ENCODE data around the gene PPP6R3.

PPP6R3 gene

DNA sequence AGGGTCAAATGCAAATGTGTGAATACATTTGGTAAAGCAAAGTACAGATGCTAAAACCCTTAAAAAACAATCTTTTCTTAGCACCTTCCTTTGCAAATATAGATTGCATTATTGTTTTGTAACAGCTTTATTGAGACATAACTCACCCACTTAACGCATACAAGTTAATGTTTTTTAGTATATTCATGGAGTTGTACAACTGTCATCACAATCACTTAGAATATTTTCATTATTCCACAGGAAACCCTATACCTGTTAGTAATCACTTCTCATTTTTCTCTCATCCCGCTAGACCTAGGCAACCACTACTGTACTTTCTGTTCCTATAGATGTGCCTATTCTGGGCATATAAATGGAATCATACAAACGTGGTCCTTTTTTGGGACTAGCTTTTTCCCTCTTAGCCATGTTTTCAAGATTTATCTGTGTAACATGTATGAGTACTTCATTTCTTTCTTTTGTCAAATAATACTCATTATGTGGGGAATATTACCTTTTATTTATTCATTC lies 34.7 kb downstream of the PPP6R3 start:
- no peak for DNase-seq (ENCODE audit: low read depth in 2 of 2)

DNA sequence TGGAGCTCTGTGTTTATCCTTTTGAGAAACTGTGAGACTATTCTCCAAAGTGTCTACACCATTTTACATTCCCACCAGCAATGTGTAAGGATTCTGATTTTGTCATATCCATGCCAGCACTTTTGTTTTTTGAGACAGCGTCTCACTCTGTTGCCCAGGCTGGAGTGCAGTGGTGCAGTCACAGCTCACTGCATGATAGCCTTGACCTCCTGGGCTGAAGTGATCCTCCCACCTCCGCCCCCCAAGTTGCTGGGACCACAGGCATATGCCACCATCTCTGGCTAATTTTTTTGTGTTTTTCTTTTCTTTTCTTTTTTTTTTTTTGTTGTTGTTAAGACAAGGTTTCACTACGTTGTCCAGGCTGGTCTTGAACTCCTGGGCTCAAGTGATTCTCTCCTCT lies 35.3 kb downstream of the PPP6R3 start:
- no peak for DNase-seq (ENCODE audit: low read depth in 2 of 2)

DNA sequence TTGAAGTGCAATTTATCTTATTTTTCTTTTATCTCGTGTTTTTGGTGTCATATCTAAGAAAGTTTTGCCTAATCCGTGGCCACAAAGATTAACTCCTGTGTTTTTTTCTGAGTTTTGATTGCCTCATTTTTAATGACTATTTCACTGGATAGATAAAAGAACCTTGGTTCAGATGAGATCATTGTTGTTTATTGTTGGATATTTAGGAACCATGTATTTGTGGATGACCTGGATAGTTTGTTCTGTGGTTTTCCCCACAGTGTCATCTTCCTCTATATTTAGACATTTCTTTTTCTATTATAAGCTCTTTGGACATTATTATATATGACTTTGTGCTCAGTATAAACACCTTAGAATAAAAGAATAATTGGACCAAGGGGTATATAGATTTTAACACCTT lies 37.2 kb downstream of the PPP6R3 start:
- no peak for DNase-seq (ENCODE audit: low read depth in 2 of 2)

DNA sequence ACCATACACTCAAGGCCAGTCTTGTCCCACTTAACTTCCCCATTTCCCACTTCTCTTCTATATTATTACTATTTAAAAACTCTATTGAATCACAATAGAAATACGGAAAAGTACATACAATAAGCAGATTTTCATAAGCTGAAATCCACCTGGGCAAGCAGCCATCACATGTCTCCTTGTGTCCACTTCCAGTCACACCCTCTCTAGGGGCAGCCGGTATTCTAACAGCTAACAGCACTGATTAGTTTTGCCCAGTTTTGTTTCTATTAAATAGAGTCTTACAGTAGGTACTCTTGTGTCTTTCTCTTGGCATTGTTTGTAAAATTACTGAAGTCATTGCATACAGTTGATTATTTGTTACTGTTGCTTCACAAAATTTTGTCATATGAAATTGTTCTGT lies 37.8 kb downstream of the PPP6R3 start:
- DNase-seq (ENCODE audit: low read depth in 2 of 2): no peak

DNA sequence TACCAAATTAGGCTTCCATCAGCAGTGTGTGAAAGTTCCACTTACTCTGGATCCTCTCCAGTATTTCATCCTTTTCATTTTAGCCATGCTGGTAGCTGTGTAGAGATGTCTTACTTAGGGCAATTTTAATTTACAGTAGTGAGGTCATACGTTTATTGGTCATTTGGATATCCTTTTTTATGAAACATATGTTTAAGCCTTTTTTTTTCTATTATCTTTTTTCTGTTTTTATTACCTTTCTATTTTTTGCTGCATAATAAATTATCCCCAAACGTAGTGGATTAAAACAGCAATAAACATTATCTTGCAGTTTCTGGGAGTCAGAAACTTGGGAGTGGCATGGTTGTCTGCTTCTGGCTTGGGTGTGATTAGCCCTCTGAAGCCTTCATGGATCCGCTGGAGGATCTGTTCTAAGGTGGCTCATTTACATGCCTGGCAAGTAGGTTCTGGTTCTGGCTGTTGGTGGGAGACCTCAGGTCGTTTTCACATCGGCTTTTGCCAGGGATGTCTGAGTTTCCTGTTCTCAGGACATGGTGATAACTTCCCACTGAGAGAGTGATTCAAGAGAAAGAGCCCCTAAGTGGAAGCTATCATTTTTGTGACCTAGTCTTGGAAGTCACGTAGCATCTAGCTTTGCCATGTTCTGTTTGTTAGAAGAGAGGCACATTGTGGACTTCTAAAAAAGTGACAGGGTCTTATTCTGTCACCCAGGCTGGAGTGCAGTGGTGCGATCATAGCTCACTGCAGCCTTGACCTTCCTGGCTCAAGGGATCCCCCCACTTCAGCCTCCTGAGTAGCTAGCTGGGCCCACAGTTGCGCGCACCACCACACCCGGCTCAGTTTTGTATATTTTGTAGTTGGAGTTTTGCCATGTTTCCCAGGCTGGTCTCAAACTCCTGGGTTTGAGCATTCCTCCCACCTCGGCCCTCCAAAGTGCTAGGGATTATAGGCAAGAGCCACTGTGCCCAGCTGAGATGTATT lies 38.6 kb downstream of the PPP6R3 start:
- DNase-seq (ENCODE audit: low read depth in 2 of 2): no peak

DNA sequence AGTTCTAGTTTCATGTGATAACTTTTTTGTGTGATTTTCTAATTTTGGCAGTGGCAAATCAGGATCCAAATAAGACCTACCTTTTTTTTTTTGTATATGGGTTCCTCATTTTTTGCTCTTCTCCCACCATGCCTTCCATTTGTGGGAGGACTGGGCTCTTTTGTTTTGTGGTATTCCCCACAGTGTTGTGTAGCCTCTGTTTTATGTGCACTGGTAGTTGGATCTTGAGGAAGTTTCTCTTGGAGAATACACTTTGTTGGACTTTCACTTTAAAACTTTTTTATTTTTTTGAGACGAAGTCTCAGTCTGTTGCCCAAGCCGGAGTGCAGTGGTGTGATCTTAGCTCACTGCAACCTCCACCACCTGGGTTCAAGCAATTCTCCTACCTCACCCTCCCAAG lies 39.7 kb downstream of the PPP6R3 start:
- DNase-seq (ENCODE audit: low read depth in 2 of 2): no peak

DNA sequence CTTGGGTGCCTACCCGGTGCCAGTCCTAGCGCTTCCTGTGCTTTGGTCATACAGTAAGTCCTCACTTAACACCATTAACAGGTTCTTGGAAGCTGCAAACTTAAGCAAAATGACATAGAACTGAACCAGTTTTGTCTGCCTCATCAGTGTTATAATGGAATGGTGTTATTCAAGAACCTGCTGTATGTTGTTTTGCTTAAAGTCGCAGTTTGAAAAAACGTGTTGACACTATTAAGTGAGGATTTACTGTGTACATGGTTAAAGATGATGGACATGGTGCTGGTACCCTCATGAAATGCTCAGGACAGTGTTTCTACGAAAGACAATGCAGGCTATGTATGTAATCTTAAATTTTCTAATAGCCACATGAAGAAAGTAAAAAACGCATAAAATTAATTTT lies 41.3 kb downstream of the PPP6R3 start:
- no peak for DNase-seq (ENCODE audit: low read depth in 2 of 2)

DNA sequence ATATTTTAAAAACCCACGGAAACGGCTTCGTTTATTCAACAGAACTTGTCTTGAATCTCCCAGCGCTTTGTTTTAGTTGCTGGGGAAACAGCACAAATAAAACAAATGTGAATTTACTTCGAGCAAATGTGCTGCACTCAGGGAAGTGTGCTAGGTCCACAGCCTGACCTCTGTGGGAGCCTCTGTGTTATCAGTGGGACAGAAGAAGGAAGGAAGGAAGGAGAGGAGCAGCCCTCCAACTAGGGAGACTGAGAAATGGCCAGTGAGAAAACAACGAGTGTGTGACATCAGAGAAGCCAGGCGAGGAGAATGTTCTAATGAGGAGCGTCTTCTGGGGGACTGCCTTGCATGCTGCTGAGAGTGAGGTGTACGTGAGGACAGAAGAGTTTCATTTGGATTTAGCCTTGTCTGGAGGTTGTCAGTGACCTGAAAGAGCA lies 42.7 kb downstream of the PPP6R3 start:
- no peak for DNase-seq (ENCODE audit: low read depth in 2 of 2)

DNA sequence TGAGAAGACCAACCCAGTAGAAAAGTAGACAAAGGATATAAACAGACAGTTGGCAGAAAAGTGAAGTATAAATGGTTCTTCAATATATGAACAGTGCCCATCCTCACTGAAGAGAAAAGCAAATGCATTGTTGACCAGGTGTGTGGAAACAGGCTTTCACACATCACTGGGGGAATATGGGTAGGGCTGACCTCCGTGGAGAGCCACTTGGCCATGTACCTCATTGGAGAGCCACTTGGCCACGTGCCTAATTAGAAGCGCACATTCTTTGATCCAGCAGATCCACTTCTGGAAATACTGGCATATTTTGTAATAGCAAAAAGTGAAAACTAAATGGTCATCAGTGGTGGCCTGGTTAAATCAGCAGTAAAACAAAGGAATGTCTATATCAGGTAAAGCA lies 43.2 kb downstream of the PPP6R3 start:
- DNase-seq (ENCODE audit: low read depth in 2 of 2): no peak

DNA sequence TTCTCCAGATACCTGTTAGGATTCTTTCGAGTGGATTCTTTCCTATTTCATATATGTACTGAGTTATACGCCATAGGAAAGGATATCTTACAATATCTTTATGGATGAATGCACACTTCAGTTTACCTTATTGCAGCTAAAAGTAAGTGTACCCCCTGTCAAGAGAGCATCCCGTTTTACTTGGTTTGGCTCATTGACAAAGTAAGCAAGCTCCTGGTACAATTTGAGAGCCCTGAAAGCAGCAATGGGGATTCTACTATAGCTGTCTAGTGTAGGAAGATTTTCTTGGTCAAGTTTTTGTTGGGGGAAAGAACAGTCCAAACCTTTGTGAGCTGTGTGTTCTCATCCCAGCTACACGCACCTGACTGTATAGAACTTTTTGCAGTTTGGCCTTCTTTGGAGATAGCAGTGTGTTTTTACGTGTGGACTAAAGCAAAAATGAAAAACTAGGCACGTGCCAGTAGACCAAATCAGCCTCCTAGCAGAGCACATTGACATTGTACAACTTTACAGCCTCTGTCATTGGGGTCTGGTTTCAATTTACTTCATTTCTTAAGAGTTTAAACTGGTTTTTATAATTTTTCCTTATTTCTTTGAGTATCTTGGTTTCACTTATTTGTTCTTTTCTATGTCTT lies 44.0 kb downstream of the PPP6R3 start:
- DNase-seq (ENCODE audit: low read depth in 2 of 2): no peak

DNA sequence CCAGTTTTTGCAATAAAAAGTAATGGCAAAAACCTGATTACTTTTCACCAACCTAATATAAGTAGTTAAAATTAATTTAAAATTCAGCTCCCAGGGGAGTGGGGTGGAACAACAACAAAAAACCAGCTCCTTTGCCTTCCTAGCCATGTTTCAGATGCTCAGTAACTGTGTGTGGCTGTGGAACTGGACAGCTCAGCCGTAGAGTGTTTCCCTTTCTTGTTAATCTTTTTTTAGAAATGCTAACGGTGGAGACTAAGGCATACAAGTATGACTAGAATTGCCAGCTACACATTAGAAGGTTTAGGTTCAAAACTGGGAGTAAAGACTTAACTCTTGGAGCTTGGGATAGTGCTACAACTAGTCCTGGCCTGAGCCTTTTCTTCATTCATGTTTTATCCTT lies 45.0 kb downstream of the PPP6R3 start:
- DNase-seq (ENCODE audit: low read depth in 2 of 2): no peak

DNA sequence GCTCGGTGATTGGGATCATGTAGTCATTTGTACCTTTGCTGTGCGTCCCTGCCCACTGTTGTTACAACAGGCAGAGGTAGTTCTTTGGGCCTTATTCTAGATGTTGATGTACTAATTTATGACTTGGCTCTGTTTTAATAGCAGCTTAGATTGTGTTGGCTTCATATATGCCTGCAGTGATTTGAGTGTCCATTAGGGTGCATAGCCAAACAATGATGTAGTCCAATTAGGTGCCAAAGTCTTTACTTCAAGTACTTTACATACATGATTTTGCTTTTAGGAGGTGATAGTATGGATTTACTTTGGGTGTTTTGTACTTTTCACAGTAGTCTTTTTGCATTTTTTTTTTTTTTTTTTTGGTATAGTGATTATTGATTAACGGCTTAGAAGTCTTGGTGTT lies 46.4 kb downstream of the PPP6R3 start:
- no peak for DNase-seq (ENCODE audit: low read depth in 2 of 2)

DNA sequence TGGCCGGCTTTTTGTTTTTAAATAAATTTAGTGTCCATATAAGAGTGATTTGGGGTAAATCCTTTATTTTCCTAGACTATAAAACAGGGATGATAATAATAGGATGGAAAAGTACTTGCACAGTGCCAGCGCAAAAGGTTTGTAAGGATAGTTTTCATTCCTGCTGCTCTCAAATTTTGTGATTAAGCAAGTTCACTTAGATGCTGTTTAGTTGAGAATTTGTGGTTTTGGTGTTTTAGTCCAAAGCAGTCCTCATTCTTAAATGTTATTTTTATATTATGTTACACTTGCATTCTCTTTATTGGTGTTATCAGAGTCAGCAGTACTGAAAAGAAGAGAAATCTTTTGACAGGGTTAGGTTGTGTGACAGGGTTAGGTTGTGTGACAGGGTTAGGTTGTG lies 47.9 kb downstream of the PPP6R3 start:
- no peak for DNase-seq (ENCODE audit: low read depth in 2 of 2)

DNA sequence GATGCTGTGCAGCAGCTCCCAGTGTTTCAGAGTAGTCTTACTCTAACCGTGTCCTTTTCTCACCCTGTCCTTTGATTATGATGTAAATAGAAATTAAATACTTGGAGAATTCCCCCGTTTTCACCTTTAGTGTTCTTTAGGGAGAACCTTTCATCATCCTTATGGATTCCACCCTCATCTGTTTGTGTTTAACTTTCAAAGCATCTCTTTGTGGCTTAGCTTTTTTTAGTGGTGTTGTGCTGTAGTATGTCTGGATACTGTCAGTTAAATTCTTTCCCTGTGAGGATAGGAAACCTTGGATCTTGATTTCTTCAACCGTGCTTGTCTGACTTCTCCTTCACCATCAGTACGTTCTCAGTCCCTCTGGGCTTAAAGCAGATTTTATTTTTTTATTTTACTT lies 48.5 kb downstream of the PPP6R3 start:
- DNase-seq (ENCODE audit: low read depth in 2 of 2): no peak

DNA sequence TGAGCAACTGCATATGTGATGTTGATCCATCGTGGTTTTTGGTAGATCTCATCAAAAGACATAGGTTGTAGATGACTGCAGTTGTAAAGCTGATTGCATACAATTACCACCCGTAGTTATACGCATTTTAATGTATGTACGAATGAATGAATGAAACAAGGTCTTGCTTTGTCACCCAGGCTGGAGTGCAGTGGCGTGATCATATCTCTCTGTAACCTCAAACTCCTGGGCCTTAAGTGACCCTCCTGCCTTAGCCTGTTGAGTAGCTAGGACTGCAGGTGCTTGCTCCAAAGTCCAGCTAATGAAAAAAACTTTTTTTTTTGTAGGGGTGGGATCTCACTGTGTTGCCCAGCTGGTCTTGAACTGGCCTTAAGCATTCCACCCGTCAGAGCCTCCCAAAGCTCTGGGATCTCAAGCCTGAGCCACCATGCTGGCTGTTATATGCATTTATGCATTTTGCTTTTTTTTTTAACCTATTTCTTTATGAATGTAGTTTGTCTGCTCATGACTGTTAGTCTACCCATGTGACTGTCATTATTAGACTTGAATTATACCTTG lies 53.5 kb downstream of the PPP6R3 start:
- no peak for DNase-seq (ENCODE audit: low read depth in 2 of 2)

DNA sequence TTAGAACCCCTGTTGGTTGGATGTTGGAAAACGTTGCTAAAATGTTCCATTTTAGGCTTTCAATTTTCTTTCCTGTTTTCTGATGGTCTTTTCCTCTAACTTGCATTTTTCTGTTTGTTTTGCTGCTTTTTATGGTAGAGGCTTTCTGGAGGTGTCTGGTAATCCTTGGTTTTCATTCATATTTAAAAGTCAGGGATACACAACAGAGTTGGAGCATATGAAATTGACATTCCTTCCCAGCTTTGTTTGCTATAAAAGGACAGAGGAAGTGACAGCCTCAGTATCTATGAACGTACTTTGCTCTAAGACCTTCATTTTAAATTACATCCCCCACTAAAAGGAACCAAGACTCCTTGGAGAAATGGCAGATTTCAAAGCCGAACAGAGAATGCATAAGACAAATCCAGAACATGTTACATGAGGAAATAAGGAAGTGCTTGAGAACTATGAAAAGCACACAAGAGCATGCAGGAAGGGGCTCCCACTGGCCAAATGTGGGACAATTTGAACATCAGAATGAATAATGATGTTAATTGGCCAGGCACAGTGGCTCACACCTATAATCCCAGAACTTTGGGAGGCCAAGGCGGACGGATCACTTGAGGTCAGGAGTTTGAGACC lies 56.7 kb downstream of the PPP6R3 start:
- no peak for DNase-seq (ENCODE audit: low read depth in 2 of 2)

DNA sequence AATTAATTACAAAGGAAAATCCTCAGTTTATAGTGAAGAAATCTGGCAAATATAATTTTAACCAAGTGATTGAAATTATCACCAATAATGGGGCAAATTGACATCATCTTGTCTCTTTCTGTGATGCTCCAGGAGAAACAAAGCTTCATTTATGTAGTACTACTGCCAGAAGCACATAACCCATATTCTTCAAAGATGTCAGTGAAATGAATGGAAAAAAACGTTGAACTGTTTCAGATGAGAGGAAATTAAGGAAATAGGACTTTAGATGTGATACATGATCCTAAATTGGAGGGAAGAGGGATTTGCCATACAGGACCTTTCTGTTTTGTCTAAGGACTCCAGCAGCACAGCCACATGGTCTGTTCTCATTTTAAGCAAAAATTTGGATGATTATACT lies 57.6 kb downstream of the PPP6R3 start:
- no peak for DNase-seq (ENCODE audit: low read depth in 2 of 2)

DNA sequence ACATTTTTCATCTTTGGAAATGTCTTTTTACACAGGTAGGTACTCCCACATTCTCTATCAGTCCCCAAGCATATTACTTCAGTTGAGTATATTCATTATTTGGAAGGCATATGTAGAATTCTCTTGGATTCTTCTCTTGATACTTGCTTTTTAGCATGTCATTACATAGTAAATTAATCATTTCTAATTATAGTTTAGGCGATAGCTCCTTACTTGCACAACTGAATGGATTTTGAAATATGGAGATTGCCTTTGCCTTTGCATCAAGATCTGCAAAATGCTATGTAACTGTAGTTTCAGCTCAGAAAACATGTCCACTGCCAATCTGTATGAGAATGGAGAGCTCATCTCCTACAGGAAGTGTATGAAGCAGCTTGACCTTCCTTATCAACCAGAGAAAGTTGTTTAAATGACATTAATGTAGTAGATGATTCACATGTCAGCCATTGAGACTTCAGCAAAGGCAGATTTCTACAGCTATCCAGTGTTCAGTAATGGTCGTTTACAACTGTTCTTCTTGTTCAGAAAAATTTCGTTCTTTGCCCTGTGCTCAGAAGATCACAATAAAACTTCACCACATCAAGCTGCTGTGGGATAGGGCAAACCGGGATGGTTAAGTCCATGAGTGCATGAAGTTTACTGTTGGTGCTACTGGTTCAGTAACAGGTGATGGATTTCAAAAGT lies 61.6 kb downstream of the PPP6R3 start:
- DNase-seq (ENCODE audit: low read depth in 2 of 2): no peak

DNA sequence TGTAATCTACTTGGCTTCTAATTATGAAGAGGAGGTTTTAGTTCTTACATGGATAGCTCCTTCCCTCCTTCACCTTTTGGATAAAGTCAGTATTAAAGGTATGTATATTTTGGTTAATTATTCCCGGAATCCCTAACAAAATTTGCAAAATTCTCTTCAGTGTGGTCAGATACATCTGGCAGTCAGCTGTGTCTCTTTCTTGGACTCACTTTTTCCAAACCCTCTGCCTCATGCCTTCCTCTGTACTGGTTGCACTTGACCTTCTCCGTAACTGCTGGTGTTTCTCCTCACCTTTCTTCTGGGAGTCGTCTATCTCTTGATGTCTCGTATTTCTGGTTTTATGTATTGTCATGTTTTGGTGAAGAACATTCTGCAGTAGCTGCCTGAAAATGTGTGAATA lies 62.5 kb downstream of the PPP6R3 start:
- DNase-seq (ENCODE audit: low read depth in 2 of 2): no peak

DNA sequence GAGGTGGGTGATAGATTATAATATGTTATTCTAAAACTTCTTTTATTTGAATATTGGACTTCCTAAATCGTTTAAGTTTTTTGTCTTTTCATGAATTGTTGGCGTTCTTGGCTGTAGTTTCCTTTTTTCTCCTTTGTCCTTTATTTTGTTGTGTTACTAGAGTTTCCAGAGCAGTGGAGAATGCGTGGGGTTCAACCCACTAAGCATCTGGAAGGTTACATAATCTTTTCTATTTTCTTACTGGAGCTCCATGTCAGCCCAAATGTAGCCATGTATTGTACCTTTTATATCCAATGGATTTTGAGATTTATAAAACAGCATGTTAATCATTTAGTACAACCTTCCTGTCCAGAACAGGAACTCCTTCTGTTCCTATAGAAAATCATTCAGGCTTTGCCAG lies 63.2 kb downstream of the PPP6R3 start:
- no peak for DNase-seq (ENCODE audit: low read depth in 2 of 2)

DNA sequence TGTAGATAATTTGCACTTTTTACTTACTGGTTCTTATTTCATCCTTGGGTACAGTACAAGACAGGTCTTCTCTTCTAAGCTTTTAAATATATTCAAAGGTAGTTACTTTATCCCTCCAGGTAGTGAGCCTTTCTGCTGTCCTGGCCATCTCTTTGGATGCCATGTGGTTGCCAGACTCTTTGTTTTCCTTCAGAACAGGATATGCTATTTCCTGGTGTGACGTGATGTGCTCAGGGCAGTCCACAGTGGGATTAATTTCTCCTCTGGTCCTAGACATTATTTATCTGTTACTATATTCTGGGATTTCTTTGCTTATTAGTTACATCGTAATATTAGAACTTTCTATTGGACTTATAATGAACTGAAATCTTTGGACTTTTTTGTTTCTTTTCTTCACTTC lies 63.7 kb downstream of the PPP6R3 start:
- no peak for DNase-seq (ENCODE audit: low read depth in 2 of 2)

DNA sequence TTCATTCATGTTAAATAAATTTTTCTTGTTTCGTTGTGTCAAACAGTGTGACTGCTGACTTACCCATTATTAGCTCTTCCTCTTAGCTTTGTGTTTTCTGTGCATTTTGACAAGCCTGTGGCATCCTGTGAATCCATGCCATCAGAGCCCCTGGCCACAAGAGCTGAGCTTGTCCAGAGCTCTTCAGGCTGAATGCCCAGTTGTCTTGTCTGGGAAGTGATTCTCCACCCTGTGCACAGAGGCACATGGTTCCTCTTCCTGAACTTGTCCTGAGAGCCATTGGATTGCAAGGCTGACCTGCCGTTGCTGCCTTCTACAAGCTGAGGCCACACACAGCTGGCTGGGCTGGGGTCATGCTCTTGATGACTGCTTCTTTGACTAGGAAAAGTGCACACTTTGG lies 64.1 kb downstream of the PPP6R3 start:
- no peak for DNase-seq (ENCODE audit: low read depth in 2 of 2)
